Natural killer cell (primary cell): Measurements from ENCODE around the gene AXIN1. TPM values are rescaled to one million over a fixed set of nuclear protein-coding genes. Genes with fewer than 3 reads are reported as not detected.
A peak's percentile ranks its signal among the peaks of the same experiment; 100 is the strongest.

Source experiments
- ATAC-seq, 3 donors: fragments of 150-1000 bp in 2 of 3; fragments of 200-7000 bp in 1 of 3; cut with Tn5 transposase; 1 replicate in 1 of 3; 2 replicates in 2 of 3; pipeline ENCODE4 v1.10.0; 2021; ENCODE audit warnings: mild to moderate bottlenecking in 2 of 3, moderate library complexity in 2 of 3
- DNase-seq, 2 donors: peaks; one replicate each; pipeline versions ENCODE4 v3.0.0 to v3.0.0-alpha.2; 2013 to 2021; ENCODE audit warnings: mixed read lengths in 1 of 2
- H3K27ac ChIP-seq: one replicate; pipeline ENCODE4 v1.5.1; 2013; ENCODE audit warnings: mild to moderate bottlenecking, low read length
- H3K27me3 ChIP-seq: one replicate; pipeline ENCODE4 v1.6.1; 2013; ENCODE audit warnings: low read length; ENCODE audit not compliant: control insufficient read depth, insufficient read depth
- H3K36me3 ChIP-seq: one replicate; pipeline ENCODE4 v1.6.1; 2013; ENCODE audit warnings: low read length; ENCODE audit not compliant: control insufficient read depth, insufficient read depth
- H3K4me1 ChIP-seq: one replicate; pipeline ENCODE4 v1.6.1; 2013; ENCODE audit warnings: low read length; ENCODE audit not compliant: control insufficient read depth, insufficient read depth
- H3K4me3 ChIP-seq: one replicate; pipeline ENCODE4 v1.5.1; 2013; ENCODE audit warnings: low read length
- H3K9me3 ChIP-seq: one replicate; pipeline ENCODE4 v1.6.1; 2013; ENCODE audit warnings: low read length; ENCODE audit not compliant: control insufficient read depth, insufficient read depth
- H3K27ac Mint-ChIP-seq, 2 donors: one replicate each; pipeline ENCODE4 v1.8.0; 2022; ENCODE audit warnings: mild to moderate bottlenecking in 2 of 2, mixed read lengths in 2 of 2, moderate library complexity in 1 of 2
- H3K27me3 Mint-ChIP-seq, 2 donors: one replicate each; pipeline ENCODE4 v1.8.0; 2022; ENCODE audit warnings: low read depth in 2 of 2, mixed read lengths in 2 of 2
- H3K36me3 Mint-ChIP-seq: one replicate; pipeline ENCODE4 v1.8.0; 2022; ENCODE audit warnings: mixed read lengths
- H3K4me1 Mint-ChIP-seq, 2 donors: one replicate each; pipeline ENCODE4 v1.8.0; 2022; ENCODE audit warnings: mixed read lengths in 2 of 2
- H3K4me3 Mint-ChIP-seq: one replicate; pipeline ENCODE4 v1.8.0; 2022; ENCODE audit warnings: mild to moderate bottlenecking, moderate library complexity, mixed read lengths
- H3K9me3 Mint-ChIP-seq, 2 donors: one replicate each; pipeline ENCODE4 v1.8.0; 2022; ENCODE audit warnings: mixed read lengths in 2 of 2
- CTCF ChIP-seq: fragments of 200-600 bp; IDR thresholded peaks from one replicate; pipeline ENCODE4 v1.8.0; 2022; ENCODE audit warnings: antibody characterized with exemption
- WGBS: methylation state at CpG from one replicate; pipeline ENCODE4 v1.1.7; 2013; ENCODE audit warnings: missing lambda C conversion rate; ENCODE audit not compliant: insufficient coverage; 5-methylcytosine and 5-hydroxymethylcytosine counted together
- intact Hi-C: fragments of 100-400 bp; cut with micrococcal nuclease; formaldehyde crosslinking; loops from one replicate; pipeline ENCODE4 v1.14.2; 2022
- total RNA-seq, 4 donors: library from RNA; stranded (reverse); fragments of 120-200 nt in 1 of 4; gene quantifications; one replicate each; pipeline versions ENCODE4 v1.2.3 to v1.2.4, GENCODE V29; 2013 to 2022

Gene AXIN1
- total RNA-seq, 3 donors from 2014 or later (not counting 1 experiment from before 2014, with no cell fraction given): 100 to 122 (median 106) TPM

- ATAC-seq (no peak), DNase-seq (no peak)
- Mint-ChIP-seq H3K4me1 (peaks cover 40 to 57% of the 10 kb centered on the region in 2 donors), H3K27ac (peak overlapping the region in 1 of 2 donors; percentile 68), H3K4me3 (no peak overlapping the region), H3K9me3 (no peaks in the 10 kb centered on the region), H3K27me3 (no peaks in the 10 kb centered on the region), H3K36me3 (no peaks in the 10 kb centered on the region)
- 96% methylated on average over 16 of the region's 16 CpGs for WGBS
- Histone ChIP-seq H3K9me3 (no peaks in the 10 kb centered on the region), H3K4me3 (no peak overlapping the region), H3K27ac (no peak overlapping the region), H3K36me3 (peaks cover 42% of the 10 kb centered on the region), H3K4me1 (peaks cover 58% of the 10 kb centered on the region), H3K27me3 (no peaks in the 10 kb centered on the region)
- intact Hi-C loops: no loop called here
- no peak for TF ChIP-seq CTCF
Observed at GRCh38 chr16:314351-314750, 38.2 kb downstream of the AXIN1 start.

- intact Hi-C loops: no loop called here
- no peaks in the 10 kb centered on the region for H3K27me3 Mint-ChIP-seq
- Histone ChIP-seq H3K4me1 (peaks cover 59% of the 10 kb centered on the region), H3K27me3 (no peaks in the 10 kb centered on the region), H3K36me3 (peaks cover 40% of the 10 kb centered on the region), H3K9me3 (no peaks in the 10 kb centered on the region), H3K27ac (no peak overlapping the region), H3K4me3 (no peak overlapping the region)
- H3K9me3 Mint-ChIP-seq: no peaks in the 10 kb centered on the region
- peak overlapping the region in 1 of 2 donors; percentile 89 for H3K27ac Mint-ChIP-seq
- H3K4me3 Mint-ChIP-seq: no peak overlapping the region
- peaks cover 46 to 58% of the 10 kb centered on the region in 2 donors for H3K4me1 Mint-ChIP-seq
- ATAC-seq (no peak), DNase-seq (no peak)
- 96% methylated on average over 15 of the region's 15 CpGs for WGBS
- no peaks in the 10 kb centered on the region for H3K36me3 Mint-ChIP-seq
- no peak for TF ChIP-seq CTCF
Observed at GRCh38 chr16:311725-312124, 40.8 kb downstream of the AXIN1 start.

- Histone ChIP-seq H3K27me3 (no peaks in the 10 kb centered on the region), H3K27ac (no peak overlapping the region), H3K4me3 (no peak overlapping the region), H3K9me3 (no peaks in the 10 kb centered on the region), H3K4me1 (peaks cover 60% of the 10 kb centered on the region), H3K36me3 (peaks cover 46% of the 10 kb centered on the region)
- DNase-seq (peak in 1 of 2 donors; percentile 61), ATAC-seq (peak in 1 of 3 donors; percentile 25)
- Mint-ChIP-seq H3K9me3 (no peaks in the 10 kb centered on the region), H3K27me3 (no peaks in the 10 kb centered on the region), H3K4me1 (peaks cover 38 to 50% of the 10 kb centered on the region in 2 donors), H3K27ac (peak overlapping the region; percentile 81 to 89), H3K4me3 (peak overlapping the region; percentile 75), H3K36me3 (no peaks in the 10 kb centered on the region)
- no peak for TF ChIP-seq CTCF
- intact Hi-C loops: loop anchor here (2.0 to 5.0 kb wide), 2 partner anchors 43 to 75 kb away; partner anchors contain the start of genes AXIN1 and FAM234A
- WGBS: 52% methylated on average over 7 of the region's 7 CpGs
Observed at GRCh38 chr16:309476-309875, 43.0 kb downstream of the AXIN1 start.
